Measurements from ENCODE around the gene EML6. TPM values are rescaled to one million over a fixed set of nuclear protein-coding genes. Genes with fewer than 3 reads are reported as not detected.

Gene EML6
- total and polyA plus RNA-seq, 2 of the 8 experiments (the other 6 are each of a cell fraction or from before 2014, with no cell fraction given): 1.2 to 1.6 TPM

DNA sequence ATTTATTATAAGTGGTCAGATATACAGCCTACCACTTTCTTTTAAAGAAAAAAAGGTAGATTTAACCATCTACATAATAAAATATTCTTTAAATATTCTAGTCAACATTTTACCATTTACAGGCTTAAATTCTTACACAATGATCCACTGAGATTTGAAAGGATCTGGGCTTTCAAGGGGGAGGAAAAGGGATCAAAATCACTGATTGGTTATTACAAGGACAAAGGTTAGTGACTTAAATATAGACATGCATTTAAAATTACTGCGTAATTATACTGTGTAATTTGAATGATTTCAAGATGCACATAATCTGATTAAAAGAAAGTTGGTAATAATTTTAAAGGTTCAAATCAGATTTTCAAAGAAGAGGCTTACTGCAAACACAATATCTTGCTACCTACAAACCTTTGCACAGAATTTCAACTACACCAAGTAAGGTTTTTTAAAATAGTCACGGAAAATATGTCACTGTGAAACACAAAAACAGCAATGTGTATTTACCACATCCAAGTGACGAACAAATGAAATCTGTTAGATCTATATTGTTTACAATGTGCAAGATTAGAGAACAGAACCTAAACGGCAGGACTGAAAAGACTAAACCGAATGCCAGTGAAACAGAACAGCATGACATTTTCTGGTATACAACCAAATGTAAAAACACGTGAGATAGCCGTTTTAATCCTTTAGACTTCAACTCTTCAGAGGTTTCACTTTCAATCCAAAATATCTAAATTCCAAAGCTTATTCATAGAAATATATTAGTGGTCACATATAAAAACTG, 286.0 kb downstream of the EML6 start:
- H3K23ac ChIP-seq (ENCODE audit: insufficient read length): no peak overlapping the region
- no peak overlapping the region for H3K4ac ChIP-seq (replicated peaks; ENCODE audit: insufficient read length, low read depth, low read length)
- TF ChIP-seq FOSL1 (IDR thresholded peaks at IDR 0.05; ENCODE audit: insufficient read depth, low read depth, low read length): no peak
- no peak for TF ChIP-seq GTF2F1 (IDR thresholded peaks at IDR 0.05; ENCODE audit: borderline replicate concordance, low read depth, low read length)
- no peak for TF ChIP-seq SUZ12 (IDR thresholded peaks at IDR 0.05; ENCODE audit: low read length)
- no peak for TF ChIP-seq RAD21 (IDR thresholded peaks at IDR 0.05 in 1 of 2, conservative IDR thresholded peaks at IDR 0.05 in 1 of 2; ENCODE audit: low read depth in 2 of 2, low read length in 2 of 2)
- no peak for TF ChIP-seq CTBP2 (IDR thresholded peaks at IDR 0.05; ENCODE audit: borderline replicate concordance, insufficient read depth, insufficient read length, low read length)
- TF ChIP-seq, protein P1, sequence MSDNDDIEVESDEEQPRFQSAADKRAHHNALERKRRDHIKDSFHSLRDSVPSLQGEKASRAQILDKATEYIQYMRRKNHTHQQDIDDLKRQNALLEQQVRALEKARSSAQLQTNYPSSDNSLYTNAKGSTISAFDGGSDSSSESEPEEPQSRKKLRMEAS (IDR thresholded peaks at IDR 0.05): no peak
- TF ChIP-seq TBP (IDR thresholded peaks at IDR 0.05; ENCODE audit: low read depth, low read length): no peak
- TF ChIP-seq HDAC6 (IDR thresholded peaks at IDR 0.05; ENCODE audit: low read depth, low read length): no peak
- TF ChIP-seq KDM4A (IDR thresholded peaks at IDR 0.05; ENCODE audit: low read depth, low read length, severe bottlenecking): no peak
- no peak for TF ChIP-seq RBBP5 (IDR thresholded peaks at IDR 0.05; ENCODE audit: borderline replicate concordance, low read depth, low read length)
- no peak for TF ChIP-seq EZH2 (IDR thresholded peaks at IDR 0.05; ENCODE audit: low read depth, low read length, severe bottlenecking)
- TF ChIP-seq SP2 (IDR thresholded peaks at IDR 0.05; ENCODE audit: low read length): no peak

More for the DNA sequence above, 286.0 kb downstream of the EML6 start:
- Histone ChIP-seq H3K4me1 (replicated peaks in 1 of 4; ENCODE audit: control insufficient read depth in 3 of 4, insufficient read depth in 4 of 4, low read length in 3 of 4) (peaks cover 0 to 9% (median 3%) of the 10 kb centered on the region in 4 experiments; a peak in 2 of 7 replicates), H4K91ac (replicated peaks; ENCODE audit: insufficient read length, low read length) (no peak overlapping the region), H3K4me3 (ENCODE audit: extremely low read depth in 1 of 4, insufficient read depth in 2 of 4, low read depth in 3 of 4, low read length in 4 of 4) (no peak overlapping the region), H3K14ac (ENCODE audit: insufficient read length) (no peak overlapping the region), H2BK120ac (replicated peaks; ENCODE audit: low read depth, low read length) (no peak overlapping the region), H3K27me3 (replicated peaks in 1 of 4; ENCODE audit: control insufficient read depth in 3 of 4, extremely low read depth in 1 of 4, insufficient read depth in 3 of 4, low read length in 3 of 4) (no peaks in the 10 kb centered on the region), H3K4me2 (ENCODE audit: insufficient read depth in 1 of 2, low read depth in 2 of 2, low read length in 2 of 2) (no peak overlapping the region), H2AFZ (ENCODE audit: low read length) (no peak overlapping the region), H4K20me1 (replicated peaks in 1 of 2; ENCODE audit: control insufficient read depth in 1 of 2, insufficient read depth in 2 of 2, low read length in 2 of 2) (peaks cover 13 to 19% of the 10 kb centered on the region in 2 experiments), H2BK20ac (ENCODE audit: low read length) (no peak overlapping the region), H3K9ac (replicated peaks in 1 of 4; ENCODE audit: extremely low read depth in 1 of 4, low read depth in 3 of 4, low read length in 3 of 4) (no peak overlapping the region), H3K79me1 (ENCODE audit: low read depth, low read length) (no peaks in the 10 kb centered on the region), H3K9me3 (ENCODE audit: insufficient read depth in 2 of 2, low read depth in 1 of 2, low read length in 1 of 2) (no peaks in the 10 kb centered on the region), H3K56ac (replicated peaks; ENCODE audit: insufficient read length, low read depth, low read length) (no peak overlapping the region), H2BK15ac (ENCODE audit: low read length) (no peak overlapping the region), H4K5ac (ENCODE audit: insufficient read length, low read depth, low read length) (no peak overlapping the region), H4K8ac (ENCODE audit: extremely low read depth, insufficient read depth, low read length) (no peak overlapping the region), H2BK12ac (ENCODE audit: low read depth, low read length) (no peak overlapping the region), H3K79me2 (ENCODE audit: control insufficient read depth in 1 of 2, insufficient read depth in 2 of 2, low read length in 2 of 2) (peaks cover 3 to 100% of the 10 kb centered on the region in 2 experiments; a peak in 3 of 4 replicates), H3K23me2 (ENCODE audit: low read depth, low read length) (no peaks in the 10 kb centered on the region), H3K36me3 (ENCODE audit: control insufficient read depth in 2 of 4, insufficient read depth in 4 of 4, low read length in 3 of 4) (no peaks in the 10 kb centered on the region), H3K27ac (ENCODE audit: low read depth, low read length) (no peak overlapping the region), H2BK5ac (ENCODE audit: low read depth, low read length) (no peak overlapping the region), H2AK5ac (ENCODE audit: low read depth, low read length) (no peak overlapping the region), H3K18ac (ENCODE audit: extremely low read depth, low read length) (no peak overlapping the region)
- WGBS, 2 experiments (ENCODE audit: extremely low coverage in 1 of 2, insufficient coverage in 1 of 2, insufficient read length in 1 of 2, insufficient replicate concordance in 2 of 2, low coverage in 1 of 2, low lambda C conversion rate in 2 of 2, missing lambda C conversion rate in 1 of 2): 84% methylated on average over 7 of the region's 7 CpGs; no CpG with 5 or more reads in 1 of the 2 experiments
- POLR2A ChIA-PET (ENCODE audit: partially characterized antibody): no interaction called here
- FAIRE-seq (no peak), DNase-seq (ENCODE audit: low read depth in 1 of 2, low spot score in 2 of 2) (no peak)
- CTCF ChIA-PET (ENCODE audit: partially characterized antibody): interaction anchor here (1.0 kb wide), 2 partner anchors 157 to 159 kb away, joined by 3 read pairs; no protein-coding TSS in a partner anchor
